ENCODE results near the gene NMNAT2.

Gene NMNAT2

DNA sequence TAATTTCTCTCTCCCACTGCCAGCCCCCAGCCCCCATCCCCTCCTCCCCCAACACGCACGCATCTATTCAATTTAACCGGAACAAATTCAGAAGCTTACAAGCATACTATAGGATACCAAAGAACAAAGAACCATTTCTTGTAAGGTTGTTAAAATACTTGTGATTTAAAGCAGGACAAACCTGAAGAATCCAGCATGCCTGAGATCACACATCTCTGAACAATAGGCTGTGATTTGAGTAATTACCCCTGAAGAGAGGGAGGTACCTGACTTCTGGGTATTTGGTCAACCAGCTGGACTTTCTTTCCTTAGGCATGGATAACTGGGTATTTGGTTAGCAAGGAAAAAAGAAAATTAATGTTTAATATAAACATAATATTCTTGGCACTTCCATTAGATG is 105.1 kb downstream of the NMNAT2 start:
- DNase-seq (ENCODE audit: low read depth) = no peak

DNA sequence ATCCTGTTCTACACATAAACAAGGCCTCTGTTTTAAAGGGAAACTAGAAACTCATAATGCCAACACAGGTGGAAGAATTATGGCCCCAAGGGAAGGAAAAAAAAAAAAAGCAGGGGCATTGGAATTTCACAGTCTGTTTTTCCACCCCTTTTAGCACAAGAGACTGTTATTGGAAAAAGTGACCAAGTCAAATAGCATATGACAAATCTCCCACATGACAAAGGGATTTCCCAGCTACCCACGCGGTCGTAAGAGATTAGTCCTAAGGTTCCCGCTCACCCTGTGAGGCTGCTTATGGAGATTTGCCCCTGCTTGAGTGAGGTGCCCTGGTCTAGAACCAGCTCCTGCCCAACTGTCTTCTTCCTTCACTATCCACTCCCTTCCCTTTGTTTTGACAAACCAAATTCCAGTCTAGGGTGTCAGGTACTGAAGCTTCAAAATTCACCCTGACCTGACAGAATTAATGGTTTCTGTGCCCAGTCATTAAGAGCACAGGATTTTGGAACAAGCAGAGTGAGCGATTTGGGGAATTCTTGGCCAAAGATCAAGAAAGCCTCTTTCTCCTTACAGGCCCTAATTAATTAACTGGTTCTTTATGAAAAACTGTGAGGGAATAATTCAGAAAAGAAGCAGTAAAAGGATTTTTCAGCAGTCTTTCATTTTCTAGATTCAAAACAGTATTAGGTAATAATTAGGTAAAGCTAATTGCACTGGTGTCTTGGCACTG is 107.3 kb downstream of the NMNAT2 start:
- DNase-seq (ENCODE audit: low read depth) = no peak

DNA sequence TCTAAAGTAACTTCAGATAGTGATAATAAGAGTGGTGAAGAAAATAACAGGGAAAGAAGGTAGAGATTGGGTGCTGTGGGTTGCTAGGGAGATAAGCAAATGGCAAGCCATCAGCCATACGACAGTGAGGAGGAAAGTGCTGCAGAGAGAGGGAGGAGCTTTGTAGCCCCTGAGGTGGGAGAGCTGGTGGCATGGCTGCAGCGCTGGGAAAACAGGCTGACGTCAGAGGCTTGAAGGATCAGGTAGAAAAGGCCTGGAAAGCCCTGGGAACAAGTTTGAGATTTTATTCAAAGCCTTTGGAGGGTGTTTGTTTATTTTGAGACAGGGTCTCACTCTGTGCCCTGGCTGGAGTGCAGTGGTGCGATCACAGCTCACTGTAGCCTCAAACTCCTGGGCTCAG is 109.5 kb downstream of the NMNAT2 start:
- DNase-seq (ENCODE audit: low read depth) = no peak

DNA sequence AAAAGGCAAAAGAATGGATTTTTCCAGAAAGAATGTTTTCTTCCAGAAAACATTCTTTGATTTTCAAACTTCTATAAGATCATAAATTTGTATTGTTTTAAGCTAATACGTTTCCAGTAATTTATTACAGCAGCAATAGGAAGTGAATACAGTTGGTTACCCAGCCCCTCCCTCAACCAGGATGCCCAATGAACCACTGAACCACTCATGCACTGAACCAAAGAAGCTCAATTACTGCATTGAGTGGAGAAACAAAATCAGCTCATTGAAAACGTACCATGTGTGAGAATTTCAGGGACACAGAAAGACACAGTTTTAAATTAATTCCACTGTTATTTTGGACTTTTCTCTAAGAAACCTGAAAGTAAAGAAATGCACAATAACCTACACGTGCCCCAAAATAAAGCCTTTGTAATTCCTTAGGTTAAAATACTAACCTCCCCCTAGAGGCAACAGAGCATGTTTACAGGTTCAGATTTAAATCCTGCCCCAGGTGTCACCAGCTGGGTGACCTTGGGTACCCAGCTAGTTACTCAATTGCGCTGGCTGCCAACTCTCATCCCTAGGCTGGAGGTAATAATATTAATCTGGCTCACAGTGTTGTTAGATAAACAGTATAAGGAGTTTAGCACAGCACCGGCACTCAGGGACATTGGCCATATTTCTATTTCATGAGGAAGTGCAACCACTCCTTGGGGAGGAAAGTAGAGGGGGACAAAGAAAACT is 111.7 kb downstream of the NMNAT2 start:
- DNase-seq (ENCODE audit: low read depth) = no peak

DNA sequence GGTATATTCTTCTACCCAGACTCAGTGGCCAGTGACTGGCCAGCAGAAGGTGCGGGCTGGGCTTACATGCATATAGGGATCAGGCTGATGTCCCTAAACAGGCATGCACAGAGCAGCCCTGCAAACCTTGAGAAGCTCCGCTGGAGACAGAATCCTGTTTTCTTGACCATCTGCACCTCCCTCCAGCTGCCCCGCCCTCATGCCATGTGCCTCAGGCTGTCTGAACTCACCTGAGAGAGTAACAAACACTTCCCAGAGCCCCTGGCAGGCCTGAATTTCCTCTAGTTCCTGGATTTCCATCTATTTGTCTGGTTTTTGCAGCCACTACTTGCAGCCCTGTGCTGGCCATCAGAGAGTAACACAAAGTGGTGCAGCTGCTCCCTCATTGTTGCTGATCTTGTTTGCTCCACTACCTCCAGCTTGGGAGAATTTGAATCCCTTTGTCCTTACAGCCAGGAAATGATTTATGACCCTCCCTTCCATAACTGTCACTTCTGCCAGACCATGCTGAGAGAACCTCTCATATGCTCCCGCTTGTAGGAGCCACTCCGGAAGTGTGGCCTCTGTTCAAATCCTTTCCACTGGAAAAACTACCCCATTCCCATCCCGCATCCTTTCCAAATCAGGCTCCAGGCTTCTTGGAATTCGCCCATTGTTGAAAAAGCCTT is 113.6 kb downstream of the NMNAT2 start:
- no peak for DNase-seq (ENCODE audit: low read depth)

DNA sequence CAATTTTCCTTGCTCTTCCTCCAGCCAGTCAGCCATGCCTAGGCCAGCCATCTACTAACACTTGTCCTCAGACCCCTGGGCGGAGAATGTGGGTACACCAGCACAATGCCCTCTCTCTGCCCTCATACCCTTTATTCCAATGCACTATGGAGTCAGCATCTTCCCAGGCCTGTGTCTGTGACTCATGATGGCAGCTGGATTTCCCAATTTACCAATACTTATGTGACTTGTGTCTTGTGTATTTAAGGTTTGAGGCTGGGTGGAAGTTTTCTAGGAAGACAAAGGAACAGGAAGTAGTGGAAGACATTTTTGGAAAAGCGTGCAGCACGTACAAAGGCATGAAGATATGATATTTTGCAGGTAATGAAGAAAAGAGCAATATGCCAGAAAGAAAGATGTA is 114.3 kb downstream of the NMNAT2 start:
- DNase-seq (ENCODE audit: low read depth) = no peak

DNA sequence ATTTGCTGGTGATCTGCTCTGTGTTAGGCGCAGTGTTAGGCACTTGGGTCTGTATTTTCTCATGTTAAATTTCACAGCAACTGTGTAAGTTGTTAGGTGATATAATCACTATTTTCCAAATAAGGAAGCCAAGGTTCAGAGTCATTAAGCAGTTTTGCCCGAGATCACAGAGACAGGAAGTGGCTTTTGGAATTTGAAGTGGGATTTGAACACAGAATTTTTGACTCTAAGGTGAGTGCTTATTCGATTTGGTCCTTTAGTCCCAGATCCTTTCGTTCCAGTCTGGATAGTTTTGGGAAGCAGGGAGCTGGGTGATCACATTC is 114.9 kb downstream of the NMNAT2 start:
- DNase-seq (ENCODE audit: low read depth) = no peak

DNA sequence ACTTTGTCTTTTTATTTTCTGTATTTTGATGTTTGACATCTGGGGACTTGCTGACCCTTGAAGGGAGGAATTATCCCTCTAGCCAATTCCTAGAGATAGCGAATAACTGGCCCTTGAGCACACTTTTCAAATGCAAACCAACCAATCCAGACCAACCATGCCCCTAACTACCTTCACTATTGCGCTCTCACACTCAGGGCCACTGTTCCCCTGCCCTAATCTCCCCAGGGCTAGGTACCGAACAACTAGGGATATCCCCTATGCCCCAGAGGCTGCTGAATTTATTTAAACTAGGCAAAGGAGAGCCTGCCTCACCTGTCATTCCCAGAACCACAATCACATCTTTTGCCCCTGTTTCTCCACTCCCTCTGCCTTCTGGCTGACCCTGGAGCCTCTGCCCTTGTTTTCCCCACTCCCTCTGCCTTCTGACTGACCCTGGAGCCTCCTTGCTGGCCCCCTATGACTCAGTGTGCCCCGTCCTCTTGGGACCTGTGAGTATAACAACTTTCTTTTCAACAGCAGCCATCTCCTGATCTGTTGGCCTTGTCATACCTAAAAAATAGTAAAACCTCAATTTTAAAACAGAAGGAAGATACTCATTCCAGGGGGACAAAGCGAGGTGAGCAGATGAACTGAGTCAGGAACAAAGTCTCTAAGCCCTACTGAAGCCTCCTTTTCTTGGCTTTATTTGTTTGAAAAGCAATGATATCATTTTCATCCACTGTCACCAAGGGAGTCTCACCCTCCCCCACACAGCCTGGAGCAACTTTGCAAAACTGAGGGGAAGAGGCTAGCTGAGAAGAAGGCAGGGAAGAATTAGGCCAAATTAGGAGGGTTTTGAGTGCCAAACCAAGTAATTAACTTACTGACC is 115.5 kb downstream of the NMNAT2 start:
- no peak for DNase-seq (ENCODE audit: low read depth)

DNA sequence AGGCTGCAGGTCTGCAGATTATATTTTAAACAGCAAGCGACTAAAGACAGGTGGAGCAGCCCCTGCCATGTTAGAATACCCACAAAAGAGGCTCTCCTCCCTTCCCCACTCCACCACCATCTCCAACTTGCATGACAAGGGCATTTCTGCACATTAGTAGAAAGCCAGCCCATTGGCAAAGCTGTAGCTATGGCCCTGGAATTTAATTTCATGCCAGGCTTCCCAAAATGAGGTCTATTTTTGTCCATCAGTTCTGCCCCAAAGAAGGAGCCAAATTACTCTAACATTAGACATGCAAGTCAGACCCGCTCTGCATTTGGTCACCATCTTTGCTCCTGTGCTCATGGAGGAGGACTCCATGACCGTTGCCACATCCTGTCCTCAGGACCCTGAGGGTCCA is 116.9 kb downstream of the NMNAT2 start:
- DNase-seq (ENCODE audit: low read depth) = no peak

DNA sequence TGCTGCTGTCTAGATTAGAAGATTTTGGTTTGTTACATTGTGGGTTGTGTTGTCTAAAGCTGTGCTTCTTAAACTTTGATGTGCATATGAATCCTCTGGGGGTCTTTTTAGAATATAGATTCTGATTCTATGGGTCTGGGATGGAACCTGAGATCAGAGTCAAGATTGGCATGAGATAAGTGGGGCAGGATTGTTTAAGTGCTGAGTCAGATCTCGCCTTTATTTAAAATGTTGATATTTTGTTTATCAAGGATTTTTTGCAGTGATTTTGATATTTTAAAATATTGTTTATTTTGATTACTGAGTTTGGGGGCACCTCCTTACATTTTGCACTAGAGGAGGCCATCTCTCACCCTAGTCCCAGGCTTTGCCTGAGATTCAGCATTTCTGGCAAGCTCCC is 117.4 kb downstream of the NMNAT2 start:
- DNase-seq (ENCODE audit: low read depth) = no peak

DNA sequence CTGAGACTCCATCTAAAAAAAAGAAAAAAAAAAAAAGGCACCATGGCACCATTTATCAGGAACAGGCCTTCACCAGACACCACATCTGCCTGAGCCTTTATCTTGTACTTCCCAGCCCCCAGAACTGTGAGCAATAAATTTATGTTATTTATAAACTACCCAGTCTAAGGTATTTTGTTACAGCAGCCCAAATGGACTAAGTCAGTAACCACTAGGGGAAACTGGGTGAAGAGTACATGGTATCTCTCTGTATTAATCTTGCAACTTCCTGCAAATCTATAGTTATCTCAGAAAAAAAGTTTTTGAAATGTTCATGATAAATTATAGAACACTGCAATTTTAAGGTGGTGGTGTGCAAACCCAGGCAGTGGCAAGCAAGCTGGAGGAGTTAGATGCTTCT is 117.8 kb downstream of the NMNAT2 start:
- no peak for DNase-seq (ENCODE audit: low read depth)

DNA sequence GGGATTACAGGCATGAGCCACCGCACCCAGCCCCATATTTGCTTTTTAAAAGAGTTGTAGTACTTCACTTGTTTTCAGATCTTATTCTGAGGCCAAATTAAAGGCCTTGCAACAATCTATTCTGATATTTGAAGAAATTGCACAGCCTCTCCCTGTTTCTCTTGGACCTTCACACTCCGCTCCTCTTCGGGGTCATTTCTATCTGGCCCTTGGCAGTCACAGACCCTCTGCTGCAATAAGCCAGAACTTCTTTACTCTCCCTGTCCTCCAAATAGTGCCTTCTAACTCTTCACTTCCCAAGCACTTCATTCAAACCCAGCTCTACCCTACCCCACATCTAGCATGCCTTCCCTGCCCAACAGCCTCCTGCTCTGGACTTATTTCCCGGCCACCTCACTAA is 121.4 kb downstream of the NMNAT2 start:
- DNase-seq (ENCODE audit: low read depth) = no peak

DNA sequence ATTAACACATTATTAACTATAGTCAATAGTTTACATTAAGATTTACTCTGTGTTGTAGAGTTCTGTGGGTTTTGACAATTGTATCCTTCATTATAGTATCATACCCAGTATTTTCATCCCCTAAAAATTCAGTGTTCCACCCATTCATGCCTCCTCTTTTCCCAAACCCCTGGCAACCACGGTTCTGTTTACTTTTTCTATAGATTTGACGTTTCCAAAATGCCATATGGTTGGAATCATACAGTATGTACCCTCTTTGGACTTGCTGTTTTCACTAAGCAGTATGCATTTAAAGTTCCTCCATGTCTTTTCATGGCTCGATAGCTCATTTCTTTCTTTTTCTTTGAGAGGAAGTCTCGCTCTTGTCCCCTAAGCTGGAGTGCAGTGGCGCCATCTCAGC is 122.7 kb downstream of the NMNAT2 start:
- no peak for DNase-seq (ENCODE audit: low read depth)

DNA sequence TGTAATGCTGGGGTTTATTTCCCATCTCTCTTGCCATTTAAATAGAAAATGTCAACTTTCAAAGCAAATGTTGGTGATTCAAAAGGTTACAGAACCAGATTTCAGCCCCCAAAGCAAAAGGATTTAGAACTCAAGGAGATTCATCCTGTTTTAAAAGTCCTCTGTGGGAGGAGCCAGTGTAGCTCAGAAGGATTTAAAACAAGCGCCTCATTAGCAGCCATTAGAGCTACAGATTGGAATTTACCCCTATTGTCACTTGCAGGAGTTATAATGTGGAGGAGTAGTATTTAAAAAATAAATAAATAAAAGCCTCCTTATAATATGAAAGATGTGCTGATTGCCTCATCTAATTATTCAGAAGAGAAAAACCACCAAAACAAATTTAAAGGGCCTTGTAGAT is 124.3 kb downstream of the NMNAT2 start:
- no peak for DNase-seq (ENCODE audit: low read depth)

DNA sequence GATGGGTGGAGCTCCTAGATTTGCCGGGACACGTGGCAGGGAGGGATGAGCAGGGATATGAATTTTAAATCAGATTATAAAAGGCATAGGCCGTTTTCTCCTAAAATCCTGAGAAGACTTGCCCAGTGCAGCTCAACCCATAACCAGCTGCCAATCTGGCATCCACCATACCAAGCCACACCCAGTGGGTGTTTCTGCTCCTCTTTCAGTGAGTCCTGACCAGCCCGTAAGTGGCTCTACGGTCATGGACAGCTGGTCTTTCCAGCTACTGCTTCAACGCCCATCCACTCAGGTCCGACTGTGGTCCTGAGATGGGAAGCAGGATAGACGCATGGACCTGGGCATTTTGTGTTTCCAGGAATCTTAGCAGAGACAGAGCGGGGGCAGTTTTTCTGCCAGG is 124.9 kb downstream of the NMNAT2 start:
- DNase-seq (ENCODE audit: low read depth) = no peak

DNA sequence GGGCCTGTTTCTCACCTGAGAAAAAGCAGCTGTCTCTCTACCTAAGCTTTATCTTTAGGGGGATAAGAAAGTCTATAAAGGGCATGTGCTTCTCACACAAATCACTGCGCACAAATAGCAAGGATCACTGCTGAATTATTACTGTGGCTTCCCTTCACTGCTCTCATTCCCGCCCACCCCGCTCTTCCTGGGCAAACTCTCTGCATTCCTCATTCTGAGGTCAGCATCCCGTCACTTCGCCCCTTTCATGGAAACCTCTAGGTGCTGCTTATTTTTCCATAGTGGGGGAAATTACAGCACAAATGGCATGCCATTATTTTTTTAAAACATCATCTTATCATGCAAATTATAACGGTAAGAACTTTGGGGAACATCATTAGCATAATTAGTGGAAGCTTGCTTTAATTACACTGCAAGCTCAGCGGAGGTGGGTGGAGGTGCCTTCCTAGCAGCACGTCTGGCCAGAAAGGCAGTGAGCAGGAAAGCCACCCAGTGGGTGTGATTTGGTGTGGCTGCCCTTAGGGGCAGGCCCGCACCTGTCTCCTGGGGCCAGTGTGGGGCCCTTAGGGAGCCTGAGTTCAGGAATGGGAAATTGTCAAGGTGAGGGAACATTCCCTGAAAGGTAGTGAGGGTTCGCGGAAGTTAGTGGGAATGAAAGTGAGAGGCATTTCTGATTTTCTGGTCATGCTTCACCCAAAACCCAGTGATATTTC is 126.2 kb downstream of the NMNAT2 start:
- no peak for DNase-seq (ENCODE audit: low read depth)

DNA sequence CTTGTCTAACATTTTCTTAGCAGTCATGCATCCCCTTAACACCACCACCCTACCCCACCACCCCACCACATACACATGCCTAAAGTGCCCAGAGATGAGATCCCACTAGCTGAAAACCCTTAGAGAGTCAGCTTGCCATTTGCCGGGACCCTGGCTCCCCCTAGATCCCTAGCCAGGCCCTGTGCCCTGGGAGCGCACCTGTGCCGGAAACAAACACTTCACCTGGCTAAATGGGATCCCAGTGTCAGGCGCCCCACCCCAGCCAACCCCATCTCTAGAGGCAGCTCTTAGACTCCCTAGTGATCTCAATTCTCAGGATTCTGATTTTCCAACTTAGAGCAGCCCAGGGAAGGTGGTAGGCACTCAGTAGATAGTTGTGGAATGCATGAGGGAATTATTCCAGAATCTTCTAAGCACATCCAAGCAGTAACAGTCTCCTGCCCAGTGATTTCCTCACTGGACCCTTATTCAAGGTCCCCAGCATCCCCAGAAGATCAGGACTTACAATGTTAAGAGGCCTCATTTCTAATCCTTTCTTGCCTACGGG is 126.9 kb downstream of the NMNAT2 start:
- DNase-seq (ENCODE audit: low read depth) = no peak

DNA sequence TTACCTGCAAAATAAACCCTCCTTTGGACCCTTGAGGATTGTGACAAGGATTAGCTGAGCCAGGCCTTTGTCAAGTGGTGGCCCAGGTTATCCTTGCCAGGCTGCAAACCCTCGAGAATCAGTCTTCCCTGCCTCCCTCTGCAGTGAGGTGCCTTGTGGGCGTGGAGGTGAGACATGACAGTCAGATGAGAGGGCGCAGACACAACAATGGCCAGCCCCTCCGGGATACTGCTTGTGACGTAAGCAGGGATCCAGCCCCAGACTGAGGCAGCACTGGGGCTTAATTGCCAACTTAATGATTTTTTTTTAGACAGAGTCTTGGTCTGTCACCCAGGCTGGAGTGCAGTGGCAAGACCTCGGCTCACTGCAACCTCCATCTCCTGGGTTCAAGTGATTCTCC is 127.6 kb downstream of the NMNAT2 start:
- DNase-seq (ENCODE audit: low read depth) = no peak

DNA sequence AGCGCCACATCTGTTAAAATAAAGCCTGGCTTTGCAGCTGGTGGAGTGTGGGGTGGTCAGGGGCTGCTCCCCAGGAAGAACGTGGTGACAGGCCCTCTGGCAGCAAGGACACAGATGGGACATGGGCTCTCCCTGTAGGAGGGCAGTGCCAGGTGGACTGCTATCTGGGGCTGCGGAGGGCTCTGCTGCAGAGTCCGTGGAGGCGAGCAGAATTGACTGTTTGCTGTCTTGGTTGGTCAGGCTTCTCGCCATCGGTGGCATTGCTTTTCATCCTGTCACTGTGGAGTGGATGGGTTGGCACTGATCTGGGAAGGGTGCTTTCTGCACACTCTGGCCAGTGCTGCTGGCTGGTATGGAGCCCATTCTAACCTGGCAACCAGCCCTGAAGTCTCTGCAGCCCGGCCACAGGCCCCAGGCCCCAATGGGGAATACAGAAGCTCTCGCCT is 129.1 kb downstream of the NMNAT2 start:
- DNase-seq (ENCODE audit: low read depth) = no peak

DNA sequence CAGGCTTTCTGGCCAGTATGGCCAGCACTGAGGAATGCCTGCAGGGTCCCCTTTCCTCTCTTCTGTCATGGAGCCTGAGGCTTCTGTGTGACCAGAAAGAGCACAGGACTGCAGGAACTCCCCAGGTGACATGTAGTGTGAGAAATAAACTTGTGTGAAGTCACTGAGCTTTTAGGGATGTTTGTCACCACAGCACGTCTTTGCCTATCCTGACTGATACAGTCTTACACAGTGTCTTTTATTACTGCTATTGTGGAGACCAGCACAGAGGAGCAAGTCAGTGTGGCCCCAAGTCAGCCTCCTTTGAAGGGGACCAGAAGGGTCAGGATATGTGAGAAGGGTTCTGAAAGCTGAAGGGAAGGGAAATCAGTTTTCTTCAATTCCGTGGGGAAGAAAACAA is 129.6 kb downstream of the NMNAT2 start:
- no peak for DNase-seq (ENCODE audit: low read depth)

DNA sequence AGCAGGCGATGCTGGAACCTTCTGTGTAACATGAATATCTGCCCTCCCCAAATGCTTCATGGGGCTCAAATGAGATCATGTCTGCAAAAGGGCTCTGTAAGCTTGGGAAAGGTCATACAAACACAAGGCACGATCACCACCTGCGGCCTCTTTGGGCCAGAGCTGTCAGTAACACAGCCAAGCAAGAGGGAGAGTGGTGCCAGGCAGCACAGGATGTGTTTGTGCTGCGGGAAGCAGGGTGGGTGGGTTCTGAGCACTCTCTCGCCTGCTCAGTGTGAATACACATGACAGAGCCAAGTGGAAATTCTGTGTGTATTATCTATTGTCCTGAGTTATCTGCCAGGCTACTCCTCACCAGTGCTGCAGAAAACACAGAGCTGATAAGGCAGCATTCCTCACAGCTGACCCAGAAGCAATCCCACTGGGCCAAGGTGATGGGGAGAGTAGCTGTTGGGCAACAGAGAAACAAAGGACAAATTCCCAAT is 130.9 kb downstream of the NMNAT2 start:
- no peak for DNase-seq (ENCODE audit: low read depth)
